HG03439 (cell line): ENCODE results near the gene SCN1A.
"Not testable (repeated sequence)": the region's sequence is repeated elsewhere in the genome, so short reads cannot be mapped to it uniquely, and the experiment has no call there.

Experiments
- ATAC-seq: cut with Tn5 transposase; IDR thresholded peaks from one replicate; pipeline ENCODE4 v1.9.1; 2021; ENCODE audit warnings: mild to moderate bottlenecking, moderate library complexity; ENCODE audit not compliant: unreplicated experiment

SCN1A gene

GRCh38 chr2:165989851-165990250 lies 138.0 kb downstream of the SCN1A start:
- ATAC-seq, result no peak

- ATAC-seq, result no peak
These were observed 142.7 kb downstream of the SCN1A start for GRCh38 chr2:165985120-165985519.

- ATAC-seq, result not testable (repeated sequence)
These were observed 155.7 kb downstream of the SCN1A start for GRCh38 chr2:165972161-165972560.

GRCh38 chr2:165970663-165971062 lies 157.2 kb downstream of the SCN1A start:
- no peak for ATAC-seq

- no peak for ATAC-seq
These were observed 158.6 kb downstream of the SCN1A start for GRCh38 chr2:165969227-165969626.

- no peak for ATAC-seq
These were observed 160.1 kb downstream of the SCN1A start for GRCh38 chr2:165967746-165968145.

- no peak for ATAC-seq
These were observed 166.0 kb downstream of the SCN1A start for GRCh38 chr2:165961818-165962217.

- ATAC-seq, result no peak
These were observed 168.4 kb downstream of the SCN1A start for GRCh38 chr2:165959371-165959770.

GRCh38 chr2:165958313-165958960 lies 169.4 kb downstream of the SCN1A start:
- ATAC-seq, result no peak

- ATAC-seq, result no peak
These were observed 170.7 kb downstream of the SCN1A start for GRCh38 chr2:165957030-165957675.

GRCh38 chr2:165953655-165954606 lies 173.9 kb downstream of the SCN1A start, which contains the start of gene TTC21B:
TTC21B (minus strand) TSS chr2:165953776; CDS start chr2:165953705, 71 bp downstream.
- peak; percentile 98 for ATAC-seq

GRCh38 chr2:165953306-165953654 lies 174.5 kb downstream of the SCN1A start:
- ATAC-seq, result peak; percentile 57

- ATAC-seq, result no peak
These were observed 175.0 kb downstream of the SCN1A start for GRCh38 chr2:165952741-165953211.

GRCh38 chr2:165952085-165952484 lies 175.7 kb downstream of the SCN1A start:
- ATAC-seq, result no peak

- ATAC-seq, result no peak
These were observed 177.4 kb downstream of the SCN1A start for GRCh38 chr2:165950438-165950837.

- ATAC-seq, result no peak
These were observed 186.0 kb downstream of the SCN1A start for GRCh38 chr2:165941827-165942226.

GRCh38 chr2:165938237-165938636 lies 189.6 kb downstream of the SCN1A start:
- no peak for ATAC-seq
